C4-2B (cell line): ENCODE results near the gene FAM186B.

Source experiments
- CTCF ChIP-seq: fragments of 450-650 bp; conservative IDR thresholded peaks from 2 replicates; pipeline ENCODE4 v1.5.1; 2017; ENCODE audit warnings: mild to moderate bottlenecking
- ZFX ChIP-seq: fragments of 450-650 bp; IDR thresholded peaks from 2 replicates; pipeline ENCODE4 v1.6.1; 2017

DNA sequence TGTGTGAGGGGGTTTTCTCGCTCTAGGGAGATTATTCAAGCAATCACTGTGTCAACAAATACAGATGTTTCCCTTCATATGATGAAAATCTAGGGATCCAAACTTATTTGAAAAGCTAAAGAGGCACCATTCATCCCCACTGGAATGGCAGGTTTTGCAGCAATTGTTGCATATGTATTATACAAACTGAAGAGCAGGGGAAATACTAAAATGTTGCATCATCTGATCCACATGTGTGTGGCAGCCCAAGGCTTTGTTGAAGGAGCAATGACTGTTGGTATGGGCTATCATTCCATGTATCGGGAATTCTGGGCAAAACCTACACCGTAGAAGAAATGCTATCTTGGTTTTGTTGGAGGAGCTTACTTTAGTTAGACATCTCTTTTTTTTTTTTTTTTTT lies 13.8 kb upstream of the FAM186B start:
- TF ChIP-seq CTCF = no peak
- no peak for TF ChIP-seq ZFX
